GM21737 (cell line): ENCODE measurements around the gene GGNBP2.

Source experiments
- ATAC-seq: cut with Tn5 transposase; IDR thresholded peaks from one replicate; pipeline ENCODE4 v1.9.1; 2021; ENCODE audit warnings: mild to moderate bottlenecking, moderate library complexity; ENCODE audit not compliant: unreplicated experiment

Gene GGNBP2

DNA sequence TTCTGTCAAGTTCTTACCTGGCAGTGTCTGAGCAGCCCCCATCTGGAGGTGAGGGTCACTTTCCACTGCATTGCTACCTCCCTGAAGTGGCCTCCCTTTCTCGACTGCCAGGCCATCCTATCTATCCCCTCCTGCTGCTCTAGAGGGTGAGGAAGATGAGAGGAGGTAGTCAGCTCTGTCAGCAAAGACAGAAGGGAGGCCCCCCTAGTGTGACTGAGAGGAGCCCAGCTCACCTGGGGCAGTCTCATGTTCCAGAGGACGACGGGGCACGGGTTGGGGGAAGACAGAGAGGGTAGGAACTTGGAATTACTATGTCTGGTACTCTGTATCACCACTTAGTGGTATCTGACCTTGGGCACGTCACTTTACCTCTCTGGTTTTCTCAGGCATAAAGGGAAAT lies 32.1 kb upstream of the GGNBP2 start:
- no peak for ATAC-seq

DNA sequence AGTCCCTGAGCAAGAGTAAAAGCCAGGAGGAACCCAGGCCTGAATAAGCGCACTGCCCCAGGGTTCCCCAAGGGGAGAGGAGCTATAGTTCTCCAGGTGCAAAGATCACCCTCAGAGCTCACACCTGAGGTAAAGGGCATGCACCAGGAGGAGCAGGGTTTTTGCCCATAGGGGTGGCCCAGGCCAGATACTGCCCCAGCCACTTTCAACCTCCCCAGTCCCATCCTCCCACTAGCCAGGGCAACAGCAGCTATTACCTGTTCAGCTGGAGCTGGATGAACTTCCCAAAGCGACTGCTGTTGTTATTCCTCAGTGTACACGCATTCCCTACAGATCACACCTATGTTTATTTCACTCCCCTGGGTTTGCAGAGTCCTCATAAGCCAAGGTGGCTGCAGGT lies 29.9 kb upstream of the GGNBP2 start:
- ATAC-seq: no peak

DNA sequence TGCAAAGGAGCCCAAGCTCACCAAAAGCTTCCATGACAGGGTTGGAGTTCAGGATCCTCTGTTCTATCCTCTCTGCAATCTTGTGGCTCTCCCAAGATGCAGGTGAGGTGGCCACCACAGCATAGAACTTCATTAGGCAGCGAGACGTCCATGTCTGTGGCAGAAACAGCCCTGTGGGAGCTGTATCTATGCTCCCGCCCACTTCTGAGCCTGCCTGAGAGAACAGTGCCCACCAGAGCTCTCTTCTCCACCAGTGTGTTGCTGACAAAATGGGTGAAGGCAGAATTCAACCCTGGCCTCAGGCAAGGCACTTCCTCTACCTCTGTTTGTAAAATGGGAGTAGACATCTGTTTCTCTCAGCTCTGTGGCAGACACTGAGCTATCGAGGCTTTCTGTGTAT lies 28.9 kb upstream of the GGNBP2 start:
- no peak for ATAC-seq

DNA sequence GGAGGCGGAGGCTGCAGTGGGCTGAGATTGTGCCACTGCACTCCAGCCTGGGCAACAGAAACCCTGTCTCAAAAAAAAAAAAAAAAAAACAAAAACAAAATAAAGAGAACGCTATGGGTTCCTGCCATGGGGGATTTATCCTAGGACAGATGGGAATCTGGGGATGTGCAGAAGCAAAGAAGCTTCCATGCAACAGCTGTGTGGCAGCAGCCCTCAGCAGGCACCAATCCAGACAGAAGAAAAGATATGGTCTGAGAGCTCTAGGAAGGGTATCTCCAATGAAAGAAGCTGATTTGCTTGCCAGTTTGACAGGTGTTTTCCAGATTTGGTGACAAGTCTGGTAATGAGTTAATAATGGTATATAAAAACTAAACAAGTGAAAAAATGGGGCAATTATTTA lies 21.6 kb upstream of the GGNBP2 start:
- no peak for ATAC-seq

DNA sequence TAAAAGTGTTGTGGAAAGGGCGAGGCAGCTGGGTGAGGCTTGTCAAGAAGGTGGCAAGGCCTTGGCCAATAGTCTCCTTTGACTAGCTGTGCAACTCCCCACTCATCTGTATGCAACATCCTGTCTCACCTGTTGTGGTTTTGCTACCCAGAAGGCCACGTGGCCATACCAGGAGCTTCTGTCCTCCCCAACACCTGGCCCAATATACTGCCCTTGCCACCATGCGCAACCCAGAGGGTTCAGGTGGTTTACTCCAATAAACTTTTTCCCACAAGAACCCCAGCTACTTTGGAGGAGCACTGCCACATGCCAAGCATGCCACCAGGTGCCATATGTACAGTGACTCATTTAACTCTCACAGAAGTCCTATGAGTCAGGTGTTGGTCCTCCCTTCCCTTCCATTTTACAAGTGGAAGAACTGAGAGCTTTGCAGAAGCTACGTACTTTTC lies 20.3 kb upstream of the GGNBP2 start:
- no peak for ATAC-seq

DNA sequence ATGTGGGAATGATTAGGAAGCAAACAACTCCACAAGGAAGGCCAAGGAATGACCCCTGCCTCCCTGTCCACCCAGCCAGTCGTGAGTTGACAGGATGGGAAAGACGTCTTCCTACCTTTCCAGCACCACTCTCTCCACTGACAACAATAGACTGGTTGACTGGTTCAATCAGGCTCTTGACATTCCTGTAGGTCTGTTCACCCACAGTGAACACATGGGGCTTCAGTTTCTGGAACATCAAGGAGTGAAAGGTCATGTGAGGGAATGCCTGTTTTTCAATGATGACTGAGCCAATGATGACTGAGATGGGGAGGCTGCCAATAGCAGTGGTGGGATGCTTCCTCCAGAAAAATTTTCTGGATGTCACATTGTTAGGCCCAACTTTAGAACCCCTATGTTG lies 19.6 kb upstream of the GGNBP2 start:
- no peak for ATAC-seq

DNA sequence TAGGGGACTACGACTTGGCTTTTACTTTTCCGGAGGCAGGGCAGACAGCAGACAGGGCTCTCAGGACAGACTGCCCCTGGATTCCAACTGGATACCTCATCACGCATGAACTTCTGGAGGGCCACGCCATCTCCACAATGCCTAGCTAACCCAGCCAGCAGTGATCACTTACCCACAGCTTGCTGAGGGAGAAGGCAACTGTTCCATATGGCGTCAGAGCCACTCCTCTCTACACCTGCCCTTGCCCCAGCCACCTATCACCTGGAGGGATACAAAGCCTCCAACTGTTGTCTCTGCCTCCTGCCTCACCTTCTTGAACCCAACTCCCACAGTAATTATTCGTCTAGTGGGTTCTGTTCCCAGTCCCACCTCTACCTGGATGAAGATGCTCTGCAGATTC lies 18.8 kb upstream of the GGNBP2 start:
- ATAC-seq: no peak

DNA sequence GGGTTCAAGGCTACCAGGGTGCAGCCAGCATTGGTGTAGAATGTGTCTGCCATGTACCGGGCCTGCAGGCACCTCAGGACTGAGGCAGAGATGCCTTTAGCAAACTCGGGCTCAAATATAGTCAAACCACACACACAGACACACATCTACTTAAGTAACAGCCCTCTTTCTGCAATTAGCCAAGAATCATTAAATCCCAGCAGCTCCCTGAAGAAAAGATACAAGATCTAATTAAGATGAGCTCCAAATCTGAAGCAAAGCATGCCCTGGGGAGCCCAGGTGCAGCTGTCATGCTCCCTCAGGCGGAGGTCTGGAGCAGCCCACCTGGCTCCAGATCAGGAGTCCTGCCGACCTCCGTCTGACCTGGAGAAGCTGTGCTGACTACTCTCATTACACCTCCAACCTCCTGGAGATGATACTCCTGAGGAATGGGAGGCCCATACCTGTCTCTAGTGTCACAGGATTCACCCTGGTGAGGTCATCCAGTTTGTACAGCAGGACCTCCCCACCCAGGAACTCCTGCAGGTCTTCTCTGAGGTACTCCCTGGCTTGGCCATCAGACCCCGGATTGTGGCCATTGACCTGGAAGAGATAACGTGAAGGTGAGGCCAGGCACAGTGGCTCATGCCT lies 17.0 kb upstream of the GGNBP2 start:
- ATAC-seq: no peak

DNA sequence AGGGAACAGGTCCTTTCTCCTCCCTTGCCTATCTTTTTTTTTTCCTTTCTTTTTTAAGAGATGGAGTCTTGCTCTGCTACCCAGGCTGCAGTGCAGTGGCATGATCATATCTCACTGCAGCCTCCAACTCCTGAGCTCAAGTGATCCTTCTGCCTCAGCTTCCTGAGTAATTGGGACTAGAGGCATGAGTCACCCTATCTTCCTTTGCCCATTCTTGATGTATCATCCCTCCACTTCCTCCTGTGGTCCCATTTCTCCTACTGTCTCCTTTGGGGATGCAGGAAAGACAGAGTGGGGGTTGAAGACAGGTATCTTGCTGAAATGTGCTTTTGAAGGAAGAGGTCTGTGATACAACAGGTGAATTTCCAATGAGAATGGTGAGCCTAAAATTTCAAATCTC lies 15.6 kb upstream of the GGNBP2 start:
- ATAC-seq: no peak

DNA sequence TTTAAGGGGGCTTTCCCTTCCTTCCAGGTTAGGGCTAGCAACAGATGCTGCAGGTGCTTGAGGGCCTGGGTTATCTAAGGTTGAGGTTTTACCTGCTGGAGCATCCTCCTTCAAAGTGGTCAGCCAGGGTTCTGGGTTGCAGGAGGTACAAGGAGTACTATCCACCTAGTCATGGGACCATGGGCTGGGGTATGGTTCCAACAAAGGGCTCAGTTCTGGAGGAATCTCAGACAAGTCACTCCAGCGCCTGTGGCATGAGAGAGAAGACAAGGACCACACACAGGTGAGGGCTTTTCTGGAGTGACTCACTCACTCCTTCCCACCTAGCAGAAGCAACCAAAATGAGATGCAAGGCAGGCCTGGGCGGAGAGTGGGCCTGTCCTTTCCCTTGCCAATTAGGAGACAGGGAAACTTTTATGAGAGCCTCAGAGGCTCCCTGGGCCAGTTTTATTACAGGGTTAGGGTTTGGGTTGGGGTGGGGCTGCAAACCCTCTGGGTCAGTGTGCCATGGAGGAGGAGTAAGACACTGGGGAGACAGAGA lies 12.2 kb upstream of the GGNBP2 start:
- ATAC-seq: no peak

DNA sequence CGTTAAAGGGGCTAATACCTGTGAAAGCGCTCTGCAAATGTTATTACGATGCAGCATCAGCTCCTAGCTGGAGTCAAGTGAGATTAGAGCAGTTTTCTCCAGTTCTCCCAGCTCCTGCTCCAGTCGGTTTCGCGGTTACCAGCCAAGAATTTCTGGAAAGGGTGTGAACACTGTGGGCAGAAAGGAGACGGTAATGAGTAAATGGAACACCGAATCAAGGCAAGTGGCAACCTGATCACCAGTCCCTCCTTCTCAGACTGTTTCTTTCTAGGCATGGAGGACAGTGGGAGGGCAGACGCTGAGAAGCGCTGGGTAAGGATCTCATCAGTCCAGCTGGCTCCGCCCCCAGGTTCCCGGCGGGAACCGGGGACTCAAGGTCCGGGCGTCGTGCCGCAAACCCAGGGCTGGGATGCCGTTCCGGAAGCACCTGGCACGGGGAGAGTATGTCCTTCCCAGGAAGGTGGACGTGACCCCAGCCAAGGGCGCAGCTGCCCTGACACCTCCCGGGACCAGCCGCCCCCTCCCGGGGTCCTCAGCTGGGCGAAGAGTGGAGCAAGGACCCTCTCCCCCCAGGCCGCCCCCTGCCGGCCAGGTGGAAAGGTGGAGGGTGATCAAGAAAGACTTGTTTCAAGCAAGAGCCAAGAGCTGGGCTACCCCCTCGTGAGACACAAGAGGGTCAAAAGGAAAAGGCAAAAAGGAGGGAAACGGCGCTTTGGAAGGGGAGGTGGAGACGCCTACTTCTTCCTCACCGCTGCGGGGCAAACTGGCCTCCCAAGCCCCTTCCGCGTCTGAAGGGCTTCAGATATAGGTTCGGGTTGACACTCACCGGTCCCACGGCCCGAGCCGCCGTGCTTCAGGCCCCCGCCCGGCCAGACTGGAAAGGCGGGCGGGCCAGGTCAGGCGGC lies 10.5 kb upstream of the GGNBP2 start:
- peak; percentile 34 for ATAC-seq

DNA sequence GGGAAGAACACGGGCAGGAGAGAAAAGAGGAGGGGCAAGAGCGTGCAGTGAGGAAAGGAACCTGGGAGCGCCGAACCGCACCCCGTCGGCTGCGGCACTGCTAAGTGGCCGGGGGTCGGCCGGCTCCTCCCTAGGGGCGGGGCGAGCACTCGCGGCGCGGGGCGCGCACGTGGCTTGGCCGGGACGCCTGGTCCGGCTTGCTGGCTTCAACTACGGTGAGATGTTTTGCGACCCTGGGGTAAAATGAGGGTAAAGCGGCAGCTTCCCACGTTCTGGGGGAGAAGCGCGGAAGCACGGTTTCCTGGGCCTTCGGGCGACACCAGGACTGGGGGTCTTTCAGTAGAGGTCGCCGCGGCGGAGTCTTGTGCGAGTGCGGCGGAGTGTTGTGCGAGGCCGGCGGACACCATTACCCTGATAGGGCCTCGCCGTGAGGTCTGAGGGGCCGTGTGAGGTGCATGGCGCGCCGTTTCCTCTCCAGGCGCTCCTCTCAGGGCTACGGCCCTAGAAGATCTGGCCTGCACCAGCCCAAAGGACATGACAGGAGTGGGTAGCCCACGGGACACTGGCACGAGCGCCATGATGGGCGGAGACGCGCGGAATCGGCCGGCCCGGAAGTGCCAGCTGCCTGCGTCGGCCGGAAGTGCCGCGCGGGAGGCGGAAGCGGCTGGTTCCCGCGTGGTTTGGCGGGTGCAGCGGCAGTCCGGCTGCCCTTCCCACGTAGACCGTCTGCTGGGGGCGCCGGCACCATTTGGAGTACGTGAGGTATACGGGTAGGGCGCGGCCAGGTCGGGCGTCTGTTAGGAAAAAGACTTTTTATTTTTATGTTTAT lies 9.7 kb upstream of the GGNBP2 start, which contains the start of the genes MYO19 and PIGW:
TSS of gene MYO19 (minus strand) at position 29 of the 829 bp plus-strand sequence. CDS start 2,330 bp downstream, outside the sequence.
TSS of gene PIGW (plus strand) at position 148 of the 829 bp plus-strand sequence. CDS start 2,115 bp downstream, outside the sequence.
- ATAC-seq: peak; percentile 59

DNA sequence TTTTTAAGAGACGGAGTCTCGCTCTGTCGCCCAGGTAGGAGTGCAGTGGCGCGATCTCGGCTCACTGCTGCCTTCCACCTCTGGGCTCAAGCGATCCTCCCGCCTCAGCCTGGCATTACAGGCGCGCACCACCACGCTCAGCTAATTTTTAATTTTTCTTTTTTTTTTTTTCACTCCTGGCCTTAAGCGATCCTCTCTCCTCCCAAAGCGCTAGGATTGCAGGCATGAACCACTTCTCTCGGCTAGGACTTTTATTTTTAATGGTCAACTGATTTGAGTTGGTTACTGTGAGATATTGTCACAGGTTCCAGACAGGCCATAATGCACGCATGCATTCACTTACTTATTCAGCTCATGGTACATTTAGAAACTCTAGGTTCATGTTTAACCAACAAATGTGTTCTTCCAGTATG lies 9.0 kb upstream of the GGNBP2 start:
- ATAC-seq: no peak

DNA sequence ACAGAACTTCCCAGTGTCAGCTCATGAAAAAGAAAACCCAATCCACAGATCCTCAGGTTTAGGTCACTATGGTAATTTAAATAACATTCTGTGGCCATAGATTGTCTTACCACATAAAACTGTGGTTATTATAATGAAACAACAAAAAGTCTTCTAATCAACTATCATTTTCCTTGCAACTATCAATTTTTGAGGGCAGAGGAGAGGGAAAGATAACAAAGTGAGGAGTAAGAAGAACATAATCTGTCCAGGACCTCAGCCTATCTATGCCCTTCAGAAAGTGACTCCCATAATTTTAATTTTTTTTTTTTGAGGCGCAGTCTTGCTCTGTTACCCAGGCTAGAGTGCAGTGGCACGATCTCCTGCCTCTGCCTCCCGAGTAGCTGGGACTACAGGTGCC lies 4.0 kb upstream of the GGNBP2 start:
- no peak for ATAC-seq

DNA sequence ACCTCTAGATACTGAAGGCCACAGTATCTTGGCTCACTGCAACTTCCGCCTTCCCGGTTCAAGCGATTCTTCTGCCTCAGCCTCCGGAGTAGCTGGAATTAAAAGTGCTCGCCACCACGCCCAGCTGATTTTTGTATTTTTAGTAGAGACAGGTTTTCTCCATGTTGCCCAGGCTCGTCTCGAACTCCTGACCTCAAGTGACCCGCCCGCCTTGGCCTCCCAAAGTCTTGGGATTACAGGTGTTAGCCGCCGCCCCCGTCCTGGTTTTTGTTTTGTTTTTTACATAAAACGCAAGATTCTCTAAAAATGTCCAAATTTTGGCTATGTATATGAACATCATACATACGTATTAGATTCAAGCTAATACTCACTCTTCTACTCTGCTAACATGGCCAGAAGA lies 2.0 kb upstream of the GGNBP2 start:
- ATAC-seq: no peak

DNA sequence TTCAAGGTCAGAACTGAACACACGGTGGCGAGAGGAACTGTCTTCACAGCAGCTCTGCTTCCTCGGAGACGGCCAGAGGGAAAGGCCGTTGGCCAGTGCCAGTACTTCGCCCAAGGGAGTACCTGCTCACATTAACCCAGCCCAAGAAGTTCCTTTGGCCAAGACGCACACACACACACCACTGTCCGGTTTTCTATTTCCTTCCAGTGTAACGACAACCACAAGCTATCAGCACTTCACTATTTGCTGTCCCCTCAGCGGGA lies 744 bp upstream of the GGNBP2 start:
- ATAC-seq: peak; percentile 7

DNA sequence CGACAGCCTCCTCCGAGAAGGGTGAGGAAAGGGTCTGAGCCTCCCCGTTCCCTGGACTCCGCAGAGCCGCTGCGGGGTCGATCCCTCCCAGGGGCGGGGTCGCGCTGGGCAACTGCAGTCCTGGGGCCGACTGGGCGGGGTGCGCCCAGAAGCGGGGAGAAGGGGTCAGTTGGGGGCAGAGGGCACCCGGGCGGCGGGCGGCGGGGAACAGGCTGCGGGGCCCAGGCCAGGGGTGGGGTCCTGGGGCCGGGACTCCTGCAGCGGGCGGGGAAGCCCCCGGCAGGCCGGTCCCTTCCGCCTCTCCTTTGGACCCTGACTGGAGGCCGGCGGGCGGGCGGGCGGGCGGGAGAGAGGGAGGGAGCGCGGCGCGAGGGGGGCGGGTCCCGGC lies 352 bp downstream of the GGNBP2 start:
- ATAC-seq: peak; percentile 30

DNA sequence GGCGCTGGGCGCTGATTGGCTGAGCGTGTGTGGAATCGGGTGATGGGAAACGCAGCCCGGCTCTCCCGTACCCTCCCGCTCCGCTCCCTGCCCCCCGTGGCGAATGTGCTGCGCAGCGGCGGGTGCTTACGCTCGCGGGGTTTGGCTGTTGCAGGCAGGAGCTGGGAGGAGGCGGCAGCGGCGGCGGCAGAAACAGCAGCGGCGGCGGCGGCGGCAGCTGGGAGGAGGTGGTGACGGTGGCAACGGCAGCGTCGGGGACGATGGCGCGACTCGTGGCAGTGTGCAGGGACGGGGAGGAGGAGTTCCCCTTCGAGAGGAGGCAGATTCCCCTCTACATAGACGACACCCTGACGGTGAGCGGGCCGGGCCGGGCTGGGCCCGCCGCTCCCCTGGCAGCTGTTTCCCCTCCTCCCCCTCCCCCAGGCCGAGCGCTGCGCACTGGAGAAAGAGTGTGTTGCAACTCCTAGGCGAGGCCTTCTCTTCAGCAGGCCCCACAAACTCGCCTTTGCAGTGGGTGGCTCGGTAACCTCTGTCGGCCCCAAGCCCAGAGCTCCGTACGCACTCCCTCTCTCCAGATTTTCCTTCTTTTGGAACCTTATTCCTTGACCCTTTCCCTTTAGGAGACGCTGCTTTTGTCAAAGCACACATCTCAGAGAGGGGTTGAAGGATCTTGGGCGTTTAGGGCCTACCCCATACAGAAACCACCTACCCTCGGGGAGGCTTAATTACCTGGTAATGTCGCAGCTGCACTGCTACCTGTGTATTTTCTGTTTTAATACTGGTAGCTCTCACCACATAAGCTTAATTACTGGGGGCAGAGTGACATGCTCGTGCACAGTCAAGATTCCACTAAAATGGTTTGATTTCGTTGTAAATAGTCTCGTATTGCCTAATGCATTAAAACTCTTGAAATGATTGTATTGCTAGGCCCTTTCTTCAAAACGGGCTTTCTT lies 1.0 kb downstream of the GGNBP2 start:
- peak; percentile 66 for ATAC-seq

DNA sequence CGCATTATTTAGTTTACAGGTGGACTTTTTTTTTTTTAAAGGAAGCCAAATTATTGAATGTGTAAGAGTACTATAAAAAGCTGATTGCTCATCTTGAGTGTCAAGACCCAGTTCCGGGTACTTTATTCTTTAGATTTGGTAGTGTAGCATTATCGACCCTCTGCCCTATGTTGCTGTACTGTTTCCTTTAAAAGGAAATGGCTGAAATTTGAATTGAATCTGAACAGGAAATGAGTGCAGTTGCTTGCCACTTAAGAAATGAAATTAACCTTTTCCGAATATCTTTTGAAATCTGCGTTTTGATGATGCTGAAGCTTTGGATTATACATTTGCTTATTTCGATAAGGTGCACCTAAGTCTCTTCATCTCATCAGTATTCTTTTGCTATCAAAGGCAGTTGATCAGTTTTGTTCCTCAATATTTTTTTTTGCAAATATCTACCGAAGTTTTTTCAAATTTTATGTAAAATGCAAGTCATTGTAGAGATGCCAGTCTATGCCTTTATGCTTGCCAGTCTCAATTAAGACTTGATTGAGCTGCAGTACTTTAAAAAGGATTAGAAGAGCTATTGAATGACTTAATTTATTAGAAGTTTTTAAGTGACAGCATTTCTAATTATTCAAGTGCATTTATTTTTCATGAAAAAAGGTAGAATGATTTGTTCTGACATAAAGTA lies 1.8 kb downstream of the GGNBP2 start:
- ATAC-seq: no peak

DNA sequence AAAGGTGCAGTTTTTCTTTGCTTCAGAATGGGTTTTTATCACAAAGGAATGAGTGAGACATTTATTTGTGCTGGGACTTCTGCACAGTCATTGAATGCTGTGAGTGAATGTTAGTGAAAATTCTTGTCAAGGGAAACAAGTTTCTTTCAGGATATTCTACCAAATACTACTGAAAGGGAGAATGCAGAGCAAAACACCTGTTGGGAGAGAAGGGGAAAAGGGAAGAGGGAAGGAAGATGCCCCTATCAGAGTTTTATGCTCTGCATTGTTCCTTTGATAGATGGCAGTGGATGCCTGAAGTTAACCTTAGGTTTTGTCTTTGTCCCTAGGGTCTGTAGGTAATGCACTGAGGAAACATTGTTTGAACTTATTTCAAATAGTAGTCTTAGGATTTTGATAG lies 3.1 kb downstream of the GGNBP2 start:
- ATAC-seq: no peak
